ENCODE results near the gene GLT1D1.

GLT1D1 gene

DNA sequence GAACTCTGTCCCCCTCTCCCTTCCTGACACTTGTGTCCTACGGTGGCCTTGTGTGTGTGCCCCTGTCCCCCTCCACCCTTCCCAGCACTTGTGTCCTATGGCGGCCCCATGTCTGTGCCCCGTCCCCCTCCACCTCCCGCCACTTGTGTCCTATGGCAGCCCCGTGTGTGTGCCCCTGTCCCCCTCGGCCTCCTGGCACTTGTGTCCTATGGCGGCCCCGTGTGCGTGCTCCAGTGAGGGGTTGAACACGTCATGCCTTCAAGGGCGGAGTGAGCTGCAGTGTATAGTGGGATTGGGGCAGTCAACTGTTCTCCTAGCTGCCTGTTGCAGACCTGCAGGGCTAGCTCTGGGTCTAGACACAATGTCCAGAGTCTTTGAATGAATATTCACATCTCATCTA is 108.7 kb downstream of the GLT1D1 start:
- Histone ChIP-seq H3K27me3 (ENCODE audit: insufficient read depth, low read length, poor library complexity) (no peaks in the 10 kb centered on the region), H3K36me3 (ENCODE audit: insufficient read depth, low read length) (no peaks in the 10 kb centered on the region), H3K9me3 (ENCODE audit: insufficient read depth, low read length, severe bottlenecking) (peaks cover 13% of the 10 kb centered on the region), H3K4me1 (ENCODE audit: insufficient read depth, low read length) (no peaks in the 10 kb centered on the region), H3K9ac (ENCODE audit: low read depth, low read length) (no peak overlapping the region), H3K4me3 (ENCODE audit: low read depth in 1 of 2, low read length in 2 of 2) (no peak overlapping the region), H2AFZ (ENCODE audit: low read depth, low read length) (no peak overlapping the region), H3K4me2 (ENCODE audit: insufficient read depth, low read length) (no peak overlapping the region), H3K79me2 (ENCODE audit: insufficient read depth, low read length) (no peaks in the 10 kb centered on the region), H3K27ac (ENCODE audit: low read length) (no peak overlapping the region), H4K20me1 (ENCODE audit: insufficient read depth, low read length) (no peaks in the 10 kb centered on the region)
- ATAC-seq (ENCODE audit: insufficient read depth, low read depth) (no peak), DNase-seq (no peak)
- no peak for TF ChIP-seq EZH2 (IDR thresholded peaks at IDR 0.05; ENCODE audit: borderline replicate concordance, low read depth, low read length, severe bottlenecking)
- TF ChIP-seq, protein P1, sequence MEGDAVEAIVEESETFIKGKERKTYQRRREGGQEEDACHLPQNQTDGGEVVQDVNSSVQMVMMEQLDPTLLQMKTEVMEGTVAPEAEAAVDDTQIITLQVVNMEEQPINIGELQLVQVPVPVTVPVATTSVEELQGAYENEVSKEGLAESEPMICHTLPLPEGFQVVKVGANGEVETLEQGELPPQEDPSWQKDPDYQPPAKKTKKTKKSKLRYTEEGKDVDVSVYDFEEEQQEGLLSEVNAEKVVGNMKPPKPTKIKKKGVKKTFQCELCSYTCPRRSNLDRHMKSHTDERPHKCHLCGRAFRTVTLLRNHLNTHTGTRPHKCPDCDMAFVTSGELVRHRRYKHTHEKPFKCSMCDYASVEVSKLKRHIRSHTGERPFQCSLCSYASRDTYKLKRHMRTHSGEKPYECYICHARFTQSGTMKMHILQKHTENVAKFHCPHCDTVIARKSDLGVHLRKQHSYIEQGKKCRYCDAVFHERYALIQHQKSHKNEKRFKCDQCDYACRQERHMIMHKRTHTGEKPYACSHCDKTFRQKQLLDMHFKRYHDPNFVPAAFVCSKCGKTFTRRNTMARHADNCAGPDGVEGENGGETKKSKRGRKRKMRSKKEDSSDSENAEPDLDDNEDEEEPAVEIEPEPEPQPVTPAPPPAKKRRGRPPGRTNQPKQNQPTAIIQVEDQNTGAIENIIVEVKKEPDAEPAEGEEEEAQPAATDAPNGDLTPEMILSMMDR (IDR thresholded peaks at IDR 0.05; ENCODE audit: borderline replicate concordance, extremely low read depth, low read length, poor library complexity, severe bottlenecking) = no peak

DNA sequence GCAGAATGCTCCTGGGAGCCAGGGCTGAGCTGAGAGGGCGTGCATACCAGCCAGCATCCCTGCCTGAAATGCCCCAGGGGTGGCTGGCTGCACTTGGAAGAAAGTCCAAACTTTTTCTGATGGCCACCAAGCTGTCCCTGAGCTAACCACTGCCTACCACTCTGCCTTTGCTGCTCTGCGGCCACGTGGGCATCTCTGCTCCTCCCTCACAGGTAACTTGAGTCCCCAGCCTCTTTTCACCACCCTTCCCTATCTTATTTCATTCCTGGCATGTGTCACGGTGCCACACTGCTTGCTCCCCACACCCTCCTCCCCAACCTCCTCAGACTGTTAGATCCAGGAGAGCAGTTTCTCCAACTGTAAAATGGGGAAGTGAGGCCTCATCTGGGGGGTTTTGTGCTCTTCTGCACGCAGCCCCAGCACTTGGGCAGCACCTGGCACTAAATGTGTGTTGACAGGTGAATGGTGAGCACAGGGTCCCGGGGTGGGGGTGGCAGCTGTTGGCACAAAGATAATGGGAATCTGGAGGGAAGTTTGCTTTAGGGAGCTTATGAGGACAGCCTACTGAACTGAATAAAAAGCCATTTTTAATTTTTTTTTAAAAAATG is 113.0 kb downstream of the GLT1D1 start:
- no peaks in the 10 kb centered on the region for H3K36me3 ChIP-seq (ENCODE audit: insufficient read depth, low read length)
- H3K79me2 ChIP-seq (ENCODE audit: insufficient read depth, low read length) = no peaks in the 10 kb centered on the region
- peaks cover 18% of the 10 kb centered on the region for H3K4me1 ChIP-seq (ENCODE audit: insufficient read depth, low read length)
- TF ChIP-seq, protein P1 (IDR thresholded peaks at IDR 0.05; ENCODE audit: borderline replicate concordance, extremely low read depth, low read length, poor library complexity, severe bottlenecking) = no peak
- no peak for TF ChIP-seq EZH2 (IDR thresholded peaks at IDR 0.05; ENCODE audit: borderline replicate concordance, low read depth, low read length, severe bottlenecking)
- no peak overlapping the region for H3K27ac ChIP-seq (ENCODE audit: low read length)
- H4K20me1 ChIP-seq (ENCODE audit: insufficient read depth, low read length) = no peaks in the 10 kb centered on the region
- H3K9ac ChIP-seq (ENCODE audit: low read depth, low read length) = no peak overlapping the region
- H3K27me3 ChIP-seq (ENCODE audit: insufficient read depth, low read length, poor library complexity) = no peaks in the 10 kb centered on the region
- H2AFZ ChIP-seq (ENCODE audit: low read depth, low read length) = no peak overlapping the region
- H3K4me3 ChIP-seq (ENCODE audit: low read depth in 1 of 2, low read length in 2 of 2) = no peak overlapping the region
- peaks cover 13% of the 10 kb centered on the region for H3K9me3 ChIP-seq (ENCODE audit: insufficient read depth, low read length, severe bottlenecking)
- DNase-seq (no peak), ATAC-seq (ENCODE audit: insufficient read depth, low read depth) (no peak)
- H3K4me2 ChIP-seq (ENCODE audit: insufficient read depth, low read length) = no peak overlapping the region

DNA sequence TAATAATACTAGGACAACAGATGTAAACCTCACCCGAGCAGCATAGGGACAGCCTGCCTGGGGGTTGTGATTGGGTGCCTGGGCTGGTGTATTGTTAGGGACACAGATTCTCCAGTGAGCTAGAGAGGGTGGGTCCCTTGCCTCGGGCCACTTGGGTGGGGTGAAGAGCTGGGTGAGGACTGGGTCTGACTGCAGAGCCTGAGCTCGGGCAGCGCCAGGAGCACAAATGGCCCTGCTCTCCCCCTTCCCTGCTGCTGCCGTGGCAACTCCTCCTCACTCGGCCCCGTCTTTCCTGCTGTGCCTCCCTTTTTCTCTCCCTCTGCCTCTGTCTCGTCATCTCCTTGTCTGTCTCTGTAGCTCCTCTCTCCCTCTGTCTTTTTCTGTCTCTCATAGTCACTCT is 115.4 kb downstream of the GLT1D1 start:
- Histone ChIP-seq H3K4me2 (ENCODE audit: insufficient read depth, low read length) (no peak overlapping the region), H3K27me3 (ENCODE audit: insufficient read depth, low read length, poor library complexity) (no peaks in the 10 kb centered on the region), H4K20me1 (ENCODE audit: insufficient read depth, low read length) (no peaks in the 10 kb centered on the region), H3K9ac (ENCODE audit: low read depth, low read length) (no peak overlapping the region), H3K36me3 (ENCODE audit: insufficient read depth, low read length) (no peaks in the 10 kb centered on the region), H3K9me3 (ENCODE audit: insufficient read depth, low read length, severe bottlenecking) (peaks cover 13% of the 10 kb centered on the region), H3K4me1 (ENCODE audit: insufficient read depth, low read length) (peaks cover 25% of the 10 kb centered on the region), H3K79me2 (ENCODE audit: insufficient read depth, low read length) (no peaks in the 10 kb centered on the region), H3K4me3 (ENCODE audit: low read depth in 1 of 2, low read length in 2 of 2) (no peak overlapping the region), H3K27ac (ENCODE audit: low read length) (no peak overlapping the region), H2AFZ (ENCODE audit: low read depth, low read length) (peak overlapping the region; percentile 10; the same call in 1 of the 2 replicates)
- TF ChIP-seq, protein P1 (IDR thresholded peaks at IDR 0.05; ENCODE audit: borderline replicate concordance, extremely low read depth, low read length, poor library complexity, severe bottlenecking) = no peak
- TF ChIP-seq EZH2 (IDR thresholded peaks at IDR 0.05; ENCODE audit: borderline replicate concordance, low read depth, low read length, severe bottlenecking) = no peak
- ATAC-seq (ENCODE audit: insufficient read depth, low read depth) = no peak
- DNase-seq = no peak

All from DND-41 (cell line).